ENCODE results near the gene STK4.

STK4 gene

DNA sequence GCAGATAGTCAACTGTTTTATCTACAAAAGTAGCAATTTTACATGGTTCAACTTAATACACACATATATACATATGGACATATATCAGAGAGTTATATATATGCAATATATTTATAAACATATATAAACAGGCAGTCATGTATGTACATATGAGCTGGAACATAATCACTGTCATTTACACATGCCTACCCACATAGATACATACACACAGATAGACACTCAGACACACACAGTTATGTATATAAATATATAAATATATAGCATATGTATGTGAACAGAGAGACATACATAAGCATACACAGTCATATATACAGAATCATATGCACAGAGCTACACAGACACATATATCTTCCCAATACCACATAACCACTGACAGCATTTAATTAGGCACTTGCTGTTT lies 146.4 kb downstream of the STK4 start:
- no peak for DNase-seq (ENCODE audit: low spot score)

GRCh38 chr20:45113865-45114264 lies 147.6 kb downstream of the STK4 start:
- no peak for DNase-seq (ENCODE audit: low spot score)

GRCh38 chr20:45114465-45115385 lies 148.4 kb downstream of the STK4 start, which contains the start of gene WFDC5:
Gene WFDC5 (minus strand): TSS chr20:45115174. CDS start chr20:45115083, 91 bp downstream.
- DNase-seq (ENCODE audit: low spot score) = no peak

DNA sequence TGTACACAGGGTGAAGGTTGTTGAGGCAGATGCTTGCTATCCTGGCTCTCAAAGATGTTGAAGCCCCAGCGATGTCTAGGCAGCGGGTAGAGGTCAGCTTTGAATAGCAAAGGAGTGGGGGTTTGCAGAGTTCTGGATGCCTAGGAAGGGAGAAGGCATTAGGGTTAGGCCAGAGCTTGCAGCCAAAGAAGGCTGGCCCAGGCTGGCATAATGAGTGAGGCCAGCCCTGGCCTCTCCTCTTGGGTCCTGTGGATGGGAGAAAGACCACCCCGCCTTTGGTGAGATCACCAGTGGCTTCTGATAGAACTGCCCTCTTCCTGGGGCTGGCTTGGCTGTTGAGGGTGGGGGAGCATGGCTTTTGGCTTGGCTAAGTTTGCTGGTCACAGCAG lies 149.1 kb downstream of the STK4 start:
- DNase-seq (ENCODE audit: low spot score) = no peak

- DNase-seq (ENCODE audit: low spot score) = no peak
These were observed 149.5 kb downstream of the STK4 start for GRCh38 chr20:45115829-45116228.

- DNase-seq (ENCODE audit: low spot score) = no peak
These were observed 151.3 kb downstream of the STK4 start for GRCh38 chr20:45117581-45117980.

GRCh38 chr20:45118028-45118427 lies 151.7 kb downstream of the STK4 start:
- no peak for DNase-seq (ENCODE audit: low spot score)

- DNase-seq (ENCODE audit: low spot score) = no peak
These were observed 153.4 kb downstream of the STK4 start for GRCh38 chr20:45119556-45120266.

- no peak for DNase-seq (ENCODE audit: low spot score)
These were observed 155.1 kb downstream of the STK4 start for GRCh38 chr20:45121388-45121787.

GRCh38 chr20:45124365-45124764 lies 158.1 kb downstream of the STK4 start, which contains the start of gene WFDC12:
Gene WFDC12 (minus strand): TSS chr20:45124465. CDS start chr20:45124447, 18 bp downstream.
- no peak for DNase-seq (ENCODE audit: low spot score)

- DNase-seq (ENCODE audit: low spot score) = no peak
These were observed 161.8 kb downstream of the STK4 start for GRCh38 chr20:45128099-45128498.

Data from GM03348 (cell line).